Measurements from ENCODE around the gene PLAGL2.

The PLAGL2 gene

DNA sequence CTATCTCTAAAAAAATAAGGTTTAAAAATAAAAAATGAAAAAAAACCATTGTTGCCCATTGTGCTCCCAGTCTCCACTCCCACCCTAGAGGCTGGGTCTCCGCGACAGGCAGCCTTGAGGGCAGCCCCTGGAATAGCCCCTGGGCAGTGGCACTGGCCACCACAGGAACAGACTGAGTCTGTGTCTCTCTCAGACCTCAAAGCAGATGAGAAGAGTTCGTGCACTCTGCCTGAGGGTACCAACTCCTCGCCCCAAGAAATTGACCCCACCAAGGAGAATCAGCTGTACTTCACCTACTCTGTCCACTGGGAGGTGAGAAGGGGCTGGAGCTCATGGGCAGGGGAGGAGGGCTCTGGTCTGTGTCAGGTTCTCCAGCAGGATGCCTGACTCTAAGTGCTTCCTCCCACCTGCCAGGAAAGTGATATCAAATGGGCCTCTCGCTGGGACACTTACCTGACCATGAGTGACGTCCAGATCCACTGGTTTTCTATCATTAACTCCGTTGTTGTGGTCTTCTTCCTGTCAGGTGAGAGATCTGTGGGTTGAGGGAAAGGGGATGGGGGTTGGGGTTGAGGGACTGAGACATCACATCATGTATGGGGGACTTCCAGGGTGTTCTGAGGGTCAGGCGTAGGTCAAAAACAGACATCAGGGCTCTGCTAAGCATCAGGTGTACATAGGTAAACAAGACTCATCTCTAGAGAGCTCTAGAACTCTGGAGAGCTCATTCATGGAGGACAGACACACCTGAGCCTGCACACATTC, 62.5 kb downstream of the PLAGL2 start:
- DNase-seq, result no peak

DNA sequence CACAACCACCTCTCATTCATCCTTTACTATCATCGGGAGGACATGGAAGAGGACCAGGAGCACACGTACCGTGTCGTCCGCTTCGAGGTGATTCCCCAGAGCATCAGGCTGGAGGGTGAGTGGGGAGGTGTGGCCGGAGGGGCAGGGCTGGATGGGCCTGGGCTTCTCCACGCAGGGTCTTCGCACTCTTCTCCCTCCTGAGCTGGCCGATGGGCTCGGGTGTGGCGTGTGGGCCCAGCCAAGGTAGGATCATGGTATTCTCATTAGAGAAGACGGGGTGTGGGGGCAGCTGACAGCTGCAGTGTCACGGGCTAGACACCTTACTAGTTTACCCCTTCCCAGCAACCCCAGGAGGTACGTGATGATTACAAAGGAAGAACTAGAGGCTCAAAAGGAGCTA, 64.6 kb downstream of the PLAGL2 start:
- DNase-seq, result no peak

Measured in NCI-H774 (cell line).